ENCODE measurements around the gene WDR88.

DNA sequence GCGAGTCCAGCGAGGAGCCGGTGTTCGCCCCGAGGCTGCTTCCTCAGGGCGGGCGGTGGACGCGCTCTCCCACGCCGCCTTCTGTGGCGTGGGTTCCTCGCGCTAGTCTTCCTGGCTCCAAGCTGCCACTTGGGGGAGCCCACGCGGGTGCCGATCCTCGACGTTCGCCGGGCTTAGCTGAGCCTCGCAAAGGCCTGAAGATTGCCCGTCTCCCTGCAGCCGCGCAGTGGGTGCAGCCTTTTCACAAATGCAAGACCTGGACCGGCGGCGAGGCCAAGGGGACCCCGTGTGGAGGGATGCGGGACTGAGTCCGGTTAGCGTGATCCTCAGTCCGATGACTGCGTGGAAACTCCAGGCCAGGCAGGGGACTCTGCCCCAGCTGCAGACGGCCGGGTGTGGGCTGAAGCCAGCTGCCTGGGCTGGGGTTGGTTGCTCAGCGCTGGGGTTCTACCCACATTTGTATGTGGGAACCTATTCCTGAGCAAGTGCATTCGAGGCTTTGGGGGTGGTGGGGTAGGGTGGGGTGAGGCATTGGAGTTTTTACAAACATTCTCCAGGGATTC, 45.6 kb downstream of the WDR88 start:
- TF ChIP-seq, protein P1, sequence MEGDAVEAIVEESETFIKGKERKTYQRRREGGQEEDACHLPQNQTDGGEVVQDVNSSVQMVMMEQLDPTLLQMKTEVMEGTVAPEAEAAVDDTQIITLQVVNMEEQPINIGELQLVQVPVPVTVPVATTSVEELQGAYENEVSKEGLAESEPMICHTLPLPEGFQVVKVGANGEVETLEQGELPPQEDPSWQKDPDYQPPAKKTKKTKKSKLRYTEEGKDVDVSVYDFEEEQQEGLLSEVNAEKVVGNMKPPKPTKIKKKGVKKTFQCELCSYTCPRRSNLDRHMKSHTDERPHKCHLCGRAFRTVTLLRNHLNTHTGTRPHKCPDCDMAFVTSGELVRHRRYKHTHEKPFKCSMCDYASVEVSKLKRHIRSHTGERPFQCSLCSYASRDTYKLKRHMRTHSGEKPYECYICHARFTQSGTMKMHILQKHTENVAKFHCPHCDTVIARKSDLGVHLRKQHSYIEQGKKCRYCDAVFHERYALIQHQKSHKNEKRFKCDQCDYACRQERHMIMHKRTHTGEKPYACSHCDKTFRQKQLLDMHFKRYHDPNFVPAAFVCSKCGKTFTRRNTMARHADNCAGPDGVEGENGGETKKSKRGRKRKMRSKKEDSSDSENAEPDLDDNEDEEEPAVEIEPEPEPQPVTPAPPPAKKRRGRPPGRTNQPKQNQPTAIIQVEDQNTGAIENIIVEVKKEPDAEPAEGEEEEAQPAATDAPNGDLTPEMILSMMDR (IDR thresholded peaks at IDR 0.05): peak; percentile 38 to 70 (median 48)
- no peak for TF ChIP-seq POLR2A (IDR thresholded peaks at IDR 0.05)
- no peak for TF ChIP-seq EP300 (IDR thresholded peaks at IDR 0.05; ENCODE audit: low read depth)
- no peak for TF ChIP-seq POLR2AphosphoS5 (IDR thresholded peaks at IDR 0.05)

All from transverse colon (tissue), 4 donors.